Measurements from ENCODE around the gene RAB10.

RAB10 gene

DNA sequence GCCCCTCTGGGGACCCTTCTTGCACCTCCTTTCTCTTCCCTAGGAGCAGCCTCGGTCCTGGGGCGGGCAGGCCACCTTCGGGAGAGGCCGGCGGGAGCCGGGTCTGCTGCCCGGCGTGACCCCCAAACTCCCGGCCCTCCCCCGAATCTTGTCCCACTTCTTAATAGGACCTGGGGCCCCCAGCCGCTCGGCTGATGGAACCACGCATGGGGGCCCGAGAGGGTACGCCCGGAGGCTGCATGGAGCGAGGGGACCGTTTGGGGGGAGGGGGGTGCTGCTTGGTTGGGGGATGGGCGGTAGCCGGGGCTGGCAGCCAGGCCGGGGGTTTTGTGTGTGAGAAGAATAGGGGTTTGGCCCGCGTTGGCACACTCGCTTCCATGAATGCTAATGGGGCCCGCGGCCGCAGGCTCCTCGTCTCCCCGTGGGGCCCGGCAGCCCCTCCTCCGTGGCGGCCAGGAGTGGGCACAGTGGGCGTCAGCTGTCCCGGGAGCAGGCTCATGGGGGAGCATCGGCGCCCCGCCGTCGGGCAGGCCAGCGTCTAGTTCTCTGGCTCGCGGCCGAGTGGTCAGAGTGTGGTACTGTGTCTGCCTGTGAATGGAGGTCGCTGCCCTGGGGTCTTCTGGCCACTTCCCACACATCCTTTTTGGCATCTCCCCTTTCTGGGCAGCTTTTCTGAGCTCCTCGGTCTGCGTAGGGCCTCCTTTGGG lies 140.0 kb downstream of the RAB10 start:
- no peak overlapping the region for H3K4me3 ChIP-seq (ENCODE audit: low read depth, low read length)
- no peak for DNase-seq (ENCODE audit: low read depth)
- TF ChIP-seq, protein P1, sequence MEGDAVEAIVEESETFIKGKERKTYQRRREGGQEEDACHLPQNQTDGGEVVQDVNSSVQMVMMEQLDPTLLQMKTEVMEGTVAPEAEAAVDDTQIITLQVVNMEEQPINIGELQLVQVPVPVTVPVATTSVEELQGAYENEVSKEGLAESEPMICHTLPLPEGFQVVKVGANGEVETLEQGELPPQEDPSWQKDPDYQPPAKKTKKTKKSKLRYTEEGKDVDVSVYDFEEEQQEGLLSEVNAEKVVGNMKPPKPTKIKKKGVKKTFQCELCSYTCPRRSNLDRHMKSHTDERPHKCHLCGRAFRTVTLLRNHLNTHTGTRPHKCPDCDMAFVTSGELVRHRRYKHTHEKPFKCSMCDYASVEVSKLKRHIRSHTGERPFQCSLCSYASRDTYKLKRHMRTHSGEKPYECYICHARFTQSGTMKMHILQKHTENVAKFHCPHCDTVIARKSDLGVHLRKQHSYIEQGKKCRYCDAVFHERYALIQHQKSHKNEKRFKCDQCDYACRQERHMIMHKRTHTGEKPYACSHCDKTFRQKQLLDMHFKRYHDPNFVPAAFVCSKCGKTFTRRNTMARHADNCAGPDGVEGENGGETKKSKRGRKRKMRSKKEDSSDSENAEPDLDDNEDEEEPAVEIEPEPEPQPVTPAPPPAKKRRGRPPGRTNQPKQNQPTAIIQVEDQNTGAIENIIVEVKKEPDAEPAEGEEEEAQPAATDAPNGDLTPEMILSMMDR (IDR thresholded peaks at IDR 0.05; ENCODE audit: low read depth, low read length, missing control alignments): no peak

DNA sequence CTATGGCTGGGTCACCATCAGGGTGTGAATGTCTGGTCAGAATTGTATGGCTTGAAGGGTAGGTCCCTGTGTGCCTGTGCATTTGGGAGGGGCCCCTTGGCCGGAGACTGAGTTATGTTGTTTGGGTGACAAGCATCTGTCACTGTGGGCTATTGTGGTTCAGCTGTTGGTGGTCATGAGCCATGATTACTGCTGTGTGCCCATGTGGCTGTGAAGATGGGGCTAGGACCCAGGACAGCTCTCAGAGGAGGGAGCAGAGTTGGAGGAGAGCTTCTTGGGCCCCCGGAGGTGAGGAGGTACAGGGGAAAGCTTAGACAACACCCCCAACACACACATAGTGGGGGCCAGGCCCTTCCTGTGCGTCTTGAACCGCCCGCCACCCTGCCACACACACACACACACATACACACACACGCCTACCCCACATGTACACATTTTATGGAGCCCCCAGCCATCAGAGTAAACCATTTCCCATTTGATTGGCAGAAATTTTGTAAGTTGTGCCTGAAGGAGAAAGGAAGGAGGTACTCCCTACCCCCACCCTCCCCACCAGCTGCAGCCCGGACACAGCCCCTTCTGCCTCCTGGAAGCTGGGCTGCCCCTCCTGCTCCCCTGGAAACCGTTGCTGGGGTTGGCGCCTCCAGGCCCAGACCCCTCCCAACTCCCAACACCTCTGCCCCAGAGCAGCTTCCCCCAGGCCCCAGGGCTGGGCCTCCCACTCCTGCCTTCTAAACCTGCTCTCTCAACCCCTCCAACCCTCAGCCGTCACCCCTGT lies 141.0 kb downstream of the RAB10 start:
- DNase-seq (ENCODE audit: low read depth): no peak
- TF ChIP-seq, protein P1 (IDR thresholded peaks at IDR 0.05; ENCODE audit: low read depth, low read length, missing control alignments): no peak
- H3K4me3 ChIP-seq (ENCODE audit: low read depth, low read length): no peak overlapping the region

DNA sequence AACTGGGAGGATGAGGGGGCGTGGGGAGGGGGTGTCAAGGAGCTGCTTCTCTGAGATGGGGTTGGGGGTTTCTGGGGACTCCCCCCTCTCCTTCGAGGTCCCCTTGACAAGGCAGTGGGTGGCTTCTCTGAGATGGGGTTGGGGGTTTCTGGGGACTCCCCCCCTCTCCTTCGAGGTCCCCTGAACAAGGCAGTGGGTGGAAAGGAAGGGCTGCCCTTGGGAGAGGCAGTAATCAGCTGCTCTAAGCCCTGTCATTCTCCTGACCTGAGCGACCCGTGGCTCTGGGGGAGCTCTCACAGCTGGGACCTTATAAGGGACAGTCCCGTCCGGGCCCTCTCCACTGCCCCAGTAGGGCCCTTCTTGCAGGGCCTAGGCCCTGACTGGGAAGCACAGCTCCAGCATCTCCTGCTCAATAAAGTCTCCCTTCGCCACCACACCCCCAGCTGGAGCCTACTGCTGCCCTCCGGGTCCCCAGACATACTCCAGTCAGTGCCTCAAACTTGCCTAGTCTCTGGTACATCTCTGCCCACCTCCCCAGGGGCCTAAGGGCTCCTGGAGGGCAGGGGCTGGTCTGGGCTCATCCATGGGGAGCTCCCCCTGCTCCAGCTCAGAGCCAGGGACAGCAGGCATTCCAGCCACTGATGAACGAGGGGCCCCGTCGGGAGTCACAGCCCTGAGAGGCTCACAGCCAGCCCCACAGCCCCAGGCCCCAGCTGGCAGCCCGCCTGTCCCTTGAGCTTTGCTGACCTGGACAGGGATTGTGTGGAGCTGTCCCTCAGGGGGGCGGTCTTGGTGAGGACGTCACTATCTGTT lies 141.8 kb downstream of the RAB10 start:
- TF ChIP-seq, protein P1 (IDR thresholded peaks at IDR 0.05; ENCODE audit: low read depth, low read length, missing control alignments): no peak
- no peak overlapping the region for H3K4me3 ChIP-seq (ENCODE audit: low read depth, low read length)
- no peak for DNase-seq (ENCODE audit: low read depth)

DNA sequence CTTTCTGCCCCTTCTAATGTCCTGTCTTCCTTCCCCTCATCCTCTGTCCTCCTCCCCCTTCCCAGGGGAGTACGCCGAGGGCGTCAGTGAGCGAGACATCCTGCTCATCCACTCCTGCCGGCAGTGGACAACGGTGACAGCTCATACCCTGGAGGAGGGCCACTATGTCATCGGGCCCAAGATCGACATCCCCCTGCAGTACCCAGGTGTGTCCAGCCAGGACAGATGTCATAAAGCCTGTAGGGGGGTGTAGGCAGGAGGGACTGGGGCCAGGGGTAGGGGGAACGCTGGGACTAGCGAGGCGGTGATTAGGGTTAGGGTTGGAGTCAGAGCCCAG lies 142.4 kb downstream of the RAB10 start:
- no peak for DNase-seq (ENCODE audit: low read depth)
- H3K4me3 ChIP-seq (ENCODE audit: low read depth, low read length): no peak overlapping the region
- TF ChIP-seq, protein P1 (IDR thresholded peaks at IDR 0.05; ENCODE audit: low read depth, low read length, missing control alignments): no peak

DNA sequence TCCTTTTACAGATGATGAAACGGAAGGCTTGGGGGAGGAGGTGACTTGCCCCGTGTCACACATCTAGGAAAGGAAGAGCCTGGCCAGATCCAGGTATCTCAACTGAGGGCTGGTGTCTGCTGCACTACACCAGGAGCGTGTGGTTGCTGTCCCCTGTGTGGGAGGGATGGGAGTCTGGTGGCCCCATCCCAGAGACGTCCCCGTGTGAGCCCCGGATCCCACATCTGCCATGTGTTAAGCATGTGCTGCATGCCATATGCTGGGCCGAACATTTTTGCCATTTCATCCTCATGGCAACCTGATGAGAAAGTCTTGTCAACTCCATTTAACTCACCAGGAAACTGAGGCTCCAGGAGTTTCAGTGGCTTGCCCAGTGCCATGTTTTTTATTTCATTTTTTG lies 143.2 kb downstream of the RAB10 start:
- no peak for DNase-seq (ENCODE audit: low read depth)
- H3K4me3 ChIP-seq (ENCODE audit: low read depth, low read length): no peak overlapping the region
- TF ChIP-seq, protein P1 (IDR thresholded peaks at IDR 0.05; ENCODE audit: low read depth, low read length, missing control alignments): no peak

DNA sequence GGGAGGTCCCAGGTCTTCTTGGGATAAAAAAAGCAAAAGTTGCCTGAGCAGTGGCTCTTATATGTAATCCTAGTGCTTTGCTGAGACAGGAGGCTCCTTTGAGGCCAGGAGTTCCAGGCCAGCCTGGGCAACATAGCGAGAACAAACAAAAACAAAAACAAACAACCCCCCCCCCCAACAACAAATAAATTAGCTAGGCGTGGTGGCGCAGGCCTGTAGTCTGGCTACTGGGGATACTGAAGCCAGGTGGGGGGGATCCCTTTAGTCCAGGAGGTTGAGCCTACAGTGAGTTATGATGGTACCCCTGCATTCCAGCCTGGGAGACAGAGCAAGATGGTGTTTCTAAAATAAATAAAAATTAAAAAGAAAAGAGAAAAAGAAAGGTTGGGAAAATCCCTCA lies 144.4 kb downstream of the RAB10 start:
- TF ChIP-seq, protein P1 (IDR thresholded peaks at IDR 0.05; ENCODE audit: low read depth, low read length, missing control alignments): no peak
- H3K4me3 ChIP-seq (ENCODE audit: low read depth, low read length): no peak overlapping the region
- no peak for DNase-seq (ENCODE audit: low read depth)

All from GM12864 (cell line).